ENCODE data around the gene PHACTR1.

GRCh38 chr6:12803486-12803885, 86.9 kb downstream of the PHACTR1 start:
- no peak for TF ChIP-seq POLR2A (IDR thresholded peaks at IDR 0.05)
- no peak for TF ChIP-seq CTCF (IDR thresholded peaks at IDR 0.05)

All from testis (tissue), 2 donors.